Activated effector memory CD4-positive, alpha-beta T cell treated with anti-CD3 and anti-CD28 coated beads, Interleukin-2, amount 50 U/mL, for 16 hours (primary cell): ENCODE measurements around the gene TRIM15.
"Not testable (repeated sequence)": the region's sequence is repeated elsewhere in the genome, so short reads cannot be mapped to it uniquely, and the experiment has no call there.

Experiments
- DNase-seq: peaks from one replicate; pipeline ENCODE4 v3.0.0-alpha.2; 2020

Gene TRIM15

GRCh38 chr6:30163918-30164654 is 740 bp downstream of the TRIM15 start:
- DNase-seq: no peak

- no peak for DNase-seq
These were observed 1.4 kb downstream of the TRIM15 start for GRCh38 chr6:30164714-30165113.

- DNase-seq: not testable (repeated sequence)
These were observed 1.9 kb downstream of the TRIM15 start for GRCh38 chr6:30165238-30165637.

- DNase-seq: no peak
These were observed 3.8 kb downstream of the TRIM15 start for GRCh38 chr6:30167101-30167500.

GRCh38 chr6:30168741-30169140 is 5.4 kb downstream of the TRIM15 start:
- no peak for DNase-seq

- no peak for DNase-seq
These were observed 6.6 kb downstream of the TRIM15 start for GRCh38 chr6:30169658-30170614.

- no peak for DNase-seq
These were observed 8.5 kb downstream of the TRIM15 start for GRCh38 chr6:30171677-30172471.

GRCh38 chr6:30172681-30173080 is 9.3 kb downstream of the TRIM15 start:
- no peak for DNase-seq

- DNase-seq: no peak
These were observed 12.4 kb downstream of the TRIM15 start for GRCh38 chr6:30175765-30176164.

- DNase-seq: no peak
These were observed 15.5 kb downstream of the TRIM15 start for GRCh38 chr6:30178837-30179236.

GRCh38 chr6:30180145-30180544 is 16.8 kb downstream of the TRIM15 start:
- DNase-seq: no peak

GRCh38 chr6:30184417-30185031 is 21.2 kb downstream of the TRIM15 start:
- DNase-seq: no peak

- no peak for DNase-seq
These were observed 22.6 kb downstream of the TRIM15 start for GRCh38 chr6:30185846-30186484.

- no peak for DNase-seq
These were observed 25.2 kb downstream of the TRIM15 start for GRCh38 chr6:30188541-30188940.

- DNase-seq: no peak
These were observed 28.7 kb downstream of the TRIM15 start for GRCh38 chr6:30192076-30192475.

- DNase-seq: no peak
These were observed 31.7 kb downstream of the TRIM15 start for GRCh38 chr6:30194797-30195690.

GRCh38 chr6:30195951-30196350 is 32.6 kb downstream of the TRIM15 start:
- DNase-seq: no peak

- no peak for DNase-seq
These were observed 33.0 kb downstream of the TRIM15 start for GRCh38 chr6:30196376-30196775.

GRCh38 chr6:30198166-30199084 is 35.1 kb downstream of the TRIM15 start:
- DNase-seq: no peak
